HG02981 (cell line): ENCODE data around the gene KIF6.
A peak's percentile ranks its signal among the peaks of the same experiment; 100 is the strongest.

Experiments used
- ATAC-seq: cut with Tn5 transposase; IDR thresholded peaks from one replicate; pipeline ENCODE4 v1.9.1; 2021; ENCODE audit warnings: mild to moderate bottlenecking, moderate library complexity; ENCODE audit not compliant: unreplicated experiment

KIF6 gene

GRCh38 chr6:39424831-39425230 is 300.4 kb downstream of the KIF6 start:
- ATAC-seq, result no peak

- no peak for ATAC-seq
Observed at GRCh38 chr6:39422238-39422637, 303.0 kb downstream of the KIF6 start.

- ATAC-seq, result no peak
Observed at GRCh38 chr6:39421383-39422225, 303.6 kb downstream of the KIF6 start.

- no peak for ATAC-seq
Observed at GRCh38 chr6:39420300-39421265, 304.6 kb downstream of the KIF6 start.

GRCh38 chr6:39419607-39420006 is 305.6 kb downstream of the KIF6 start:
- ATAC-seq, result no peak

GRCh38 chr6:39417440-39417839 is 307.8 kb downstream of the KIF6 start:
- ATAC-seq, result no peak

- ATAC-seq, result no peak
Observed at GRCh38 chr6:39416728-39417127, 308.5 kb downstream of the KIF6 start.

- no peak for ATAC-seq
Observed at GRCh38 chr6:39416026-39416425, 309.2 kb downstream of the KIF6 start.

- ATAC-seq, result no peak
Observed at GRCh38 chr6:39415482-39415881, 309.7 kb downstream of the KIF6 start.

- no peak for ATAC-seq
Observed at GRCh38 chr6:39411465-39411864, 313.7 kb downstream of the KIF6 start.

- ATAC-seq, result no peak
Observed at GRCh38 chr6:39411001-39411400, 314.2 kb downstream of the KIF6 start.

GRCh38 chr6:39409889-39410288 is 315.3 kb downstream of the KIF6 start:
- no peak for ATAC-seq

- peak; percentile 81 for ATAC-seq
Observed at GRCh38 chr6:39407446-39407993, 317.7 kb downstream of the KIF6 start.

GRCh38 chr6:39404312-39404711 is 320.9 kb downstream of the KIF6 start:
- ATAC-seq, result no peak

- ATAC-seq, result no peak
Observed at GRCh38 chr6:39403304-39403703, 321.9 kb downstream of the KIF6 start.

- ATAC-seq, result no peak
Observed at GRCh38 chr6:39402239-39402751, 322.9 kb downstream of the KIF6 start.

- no peak for ATAC-seq
Observed at GRCh38 chr6:39401376-39401775, 323.8 kb downstream of the KIF6 start.

GRCh38 chr6:39400026-39400425 is 325.2 kb downstream of the KIF6 start:
- no peak for ATAC-seq

- no peak for ATAC-seq
Observed at GRCh38 chr6:39396854-39397253, 328.4 kb downstream of the KIF6 start.

GRCh38 chr6:39393075-39393474 is 332.1 kb downstream of the KIF6 start:
- no peak for ATAC-seq

- ATAC-seq, result no peak
Observed at GRCh38 chr6:39391182-39391581, 334.0 kb downstream of the KIF6 start.
